Ascending aorta (tissue), 2 donors: ENCODE data around the gene SIGMAR1. TPM values are rescaled to one million over a fixed set of nuclear protein-coding genes. Genes with fewer than 3 reads are reported as not detected.
A peak's percentile ranks its signal among the peaks of the same experiment; 100 is the strongest.

Experiments used
- DNase-seq, 2 donors: peaks; one replicate each; pipeline ENCODE4 v3.0.0-alpha.2; 2019; ENCODE audit warnings: low spot score in 2 of 2
- H3K27ac ChIP-seq, 2 donors: fragments of 200-600 bp; sonication (generic); one replicate each; pipeline ENCODE4 v1.5.1; 2016 to 2017; ENCODE audit warnings: mild to moderate bottlenecking in 1 of 2
- H3K27me3 ChIP-seq: fragments of 200-600 bp; sonication (generic); one replicate; pipeline ENCODE4 v1.5.1; 2017
- H3K36me3 ChIP-seq, 2 donors: fragments of 200-600 bp; sonication (generic); one replicate each; pipeline ENCODE4 v1.5.1; 2016
- H3K4me1 ChIP-seq, 2 donors: fragments of 200-600 bp; sonication (generic); one replicate each; pipeline ENCODE4 v1.5.1; 2016 to 2017; ENCODE audit warnings: mild to moderate bottlenecking in 1 of 2
- H3K4me3 ChIP-seq, 2 donors: fragments of 200-600 bp; sonication (generic); one replicate each; pipeline ENCODE4 v1.5.1; 2016 to 2017; ENCODE audit warnings: mild to moderate bottlenecking in 1 of 2
- H3K9me3 ChIP-seq, 2 donors: fragments of 200-600 bp; sonication (generic); one replicate each; pipeline ENCODE4 v1.5.1; 2016
- CTCF ChIP-seq, 3 experiments: fragments of 200-600 bp in 2 of 3; fragments of 450-650 bp in 1 of 3; sonication (generic) in 2 of 3; IDR thresholded peaks; one replicate each; pipeline ENCODE4 v1.5.1; 2016 to 2019; ENCODE audit warnings: antibody characterized with exemption in 3 of 3, mild to moderate bottlenecking in 1 of 3, moderate library complexity in 1 of 3
- intact Hi-C: fragments of 100-400 bp; cut with DNase I; formaldehyde crosslinking; loops from one replicate; pipeline ENCODE4 v1.15.1; 2023
- total RNA-seq: library from RNA; depleted of rRNA; stranded (reverse); fragments of >200 nt; gene quantifications from one replicate; pipeline ENCODE4 v1.1.0, GENCODE V29; 2016

The SIGMAR1 gene
- total RNA-seq, 1 donor from 2014 or later: 61.3 TPM

- Histone ChIP-seq H3K4me3 (no peak overlapping the region), H3K4me1 (peaks cover under 1 to 6% of the 10 kb centered on the region in 2 donors), H3K9me3 (no peaks in the 10 kb centered on the region), H3K36me3 (no peaks in the 10 kb centered on the region), H3K27ac (no peak overlapping the region), H3K27me3 (no peaks in the 10 kb centered on the region)
- intact Hi-C loops: no loop called here
- TF ChIP-seq CTCF (IDR thresholded peaks at IDR 0.05): no peak
- no peak for DNase-seq
Observed at GRCh38 chr9:34607331-34607730, 30.3 kb downstream of the SIGMAR1 start.

GRCh38 chr9:34606905-34607304 lies 30.7 kb downstream of the SIGMAR1 start:
- Histone ChIP-seq H3K4me3 (no peak overlapping the region), H3K27me3 (no peaks in the 10 kb centered on the region), H3K27ac (no peak overlapping the region), H3K4me1 (peaks cover 0 to 5% of the 10 kb centered on the region in 2 donors), H3K36me3 (no peaks in the 10 kb centered on the region), H3K9me3 (no peaks in the 10 kb centered on the region)
- intact Hi-C loops: no loop called here
- no peak for DNase-seq
- TF ChIP-seq CTCF (IDR thresholded peaks at IDR 0.05): no peak

- intact Hi-C loops: no loop called here
- no peak for DNase-seq
- no peak for TF ChIP-seq CTCF (IDR thresholded peaks at IDR 0.05)
- Histone ChIP-seq H3K4me1 (peaks cover 0 to 3% of the 10 kb centered on the region in 2 donors), H3K27ac (no peak overlapping the region), H3K27me3 (no peaks in the 10 kb centered on the region), H3K9me3 (no peaks in the 10 kb centered on the region), H3K36me3 (no peaks in the 10 kb centered on the region), H3K4me3 (no peak overlapping the region)
Observed at GRCh38 chr9:34606190-34606589, 31.4 kb downstream of the SIGMAR1 start.

- no peak overlapping the region for H3K4me3 ChIP-seq
- no peaks in the 10 kb centered on the region for H3K9me3 ChIP-seq
- intact Hi-C loops: loop anchor here (1.0 kb wide), 1 partner anchor 55 kb away; no protein-coding TSS in a partner anchor
- DNase-seq: peak in 1 of 2 donors; percentile 93
- TF ChIP-seq CTCF (IDR thresholded peaks at IDR 0.05): peak; percentile 77 to 93 (median 88)
- no peaks in the 10 kb centered on the region for H3K36me3 ChIP-seq
- no peak overlapping the region for H3K27ac ChIP-seq
- no peaks in the 10 kb centered on the region for H3K4me1 ChIP-seq
- no peaks in the 10 kb centered on the region for H3K27me3 ChIP-seq
Observed at GRCh38 chr9:34603610-34604231, 33.9 kb downstream of the SIGMAR1 start.

DNA sequence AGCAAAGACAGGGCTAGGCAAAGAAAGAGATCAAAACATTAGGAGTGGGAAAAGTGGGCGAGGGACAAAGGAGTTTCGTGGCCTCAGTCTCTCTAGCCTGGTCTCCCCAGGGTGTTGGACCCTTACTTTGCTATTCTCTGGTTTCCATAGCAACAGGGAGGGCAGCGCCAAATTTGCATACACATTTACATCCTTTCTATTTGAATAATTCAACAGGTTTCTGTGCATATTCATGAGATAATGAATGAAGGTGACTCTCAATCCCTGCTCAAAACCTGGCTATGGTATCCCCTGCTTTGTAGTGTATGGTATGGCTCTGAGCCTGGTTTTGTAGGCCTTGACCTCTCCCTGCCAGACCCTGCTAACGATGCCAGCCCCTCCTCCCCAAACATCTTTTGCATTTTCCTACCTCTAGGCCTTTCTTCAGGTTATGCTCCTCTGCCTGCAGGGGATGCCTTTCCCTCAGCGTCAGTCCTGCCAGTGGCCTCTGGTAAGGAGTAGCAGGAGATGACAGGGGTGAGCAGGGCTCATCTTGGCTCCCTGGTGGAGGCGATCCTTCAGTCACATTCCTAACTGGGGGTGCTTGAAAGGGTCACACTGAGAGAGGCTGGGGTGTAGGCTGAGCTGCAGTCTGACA lies 35.5 kb downstream of the SIGMAR1 start:
- H3K4me3 ChIP-seq: no peak overlapping the region
- H3K4me1 ChIP-seq: no peaks in the 10 kb centered on the region
- H3K27ac ChIP-seq: no peak overlapping the region
- H3K9me3 ChIP-seq: no peaks in the 10 kb centered on the region
- DNase-seq: no peak
- intact Hi-C loops: no loop called here
- TF ChIP-seq CTCF (IDR thresholded peaks at IDR 0.05): no peak
- H3K36me3 ChIP-seq: no peaks in the 10 kb centered on the region
- no peaks in the 10 kb centered on the region for H3K27me3 ChIP-seq
